Activated naive CD4-positive, alpha-beta T cell treated with anti-CD3 and anti-CD28 coated beads for 36 hours (primary cell): ENCODE measurements around the gene C8G. TPM values are rescaled to one million over a fixed set of nuclear protein-coding genes. Genes with fewer than 3 reads are reported as not detected.

ENCODE experiments used
- CTCF ChIA-PET: fragments of 350-600 bp; sonication (Branson Sonifier 250); formaldehyde crosslinking; loops from one replicate; lab custom pipeline; 2021; ENCODE audit warnings: antibody characterized with exemption; lab: Charles Lee
- DNase-seq: peaks from one replicate; pipeline ENCODE4 v3.0.0-alpha.2; 2020
- H3K27ac Mint-ChIP-seq: one replicate; pipeline ENCODE4 v1.8.0; 2021; ENCODE audit warnings: mild to moderate bottlenecking, mixed read lengths
- H3K27me3 Mint-ChIP-seq: one replicate; pipeline ENCODE4 v1.8.0; 2021; ENCODE audit warnings: low read depth, mixed read lengths
- H3K36me3 Mint-ChIP-seq: one replicate; pipeline ENCODE4 v1.8.0; 2021; ENCODE audit warnings: low read depth, mixed read lengths
- H3K4me1 Mint-ChIP-seq: one replicate; pipeline ENCODE4 v1.8.0; 2021; ENCODE audit warnings: low read depth, mixed read lengths
- H3K4me3 Mint-ChIP-seq: one replicate; pipeline ENCODE4 v1.8.0; 2021; ENCODE audit warnings: mild to moderate bottlenecking, moderate library complexity, mixed read lengths
- H3K9me3 Mint-ChIP-seq: one replicate; pipeline ENCODE4 v1.8.0; 2021; ENCODE audit warnings: mixed read lengths
- intact Hi-C: fragments of 100-400 bp; cut with micrococcal nuclease; formaldehyde crosslinking; loops from one replicate; pipeline ENCODE4 v1.15.1; 2023
- total RNA-seq, 2 experiments: library from RNA; stranded (reverse); gene quantifications; one replicate each; pipeline ENCODE4 v1.2.3, GENCODE V29; 2021

Gene C8G
- total RNA-seq, 2 experiments from 2014 or later = 0.83 TPM; not detected in 1

- no peaks in the 10 kb centered on the region for H3K9me3 Mint-ChIP-seq
- H3K4me1 Mint-ChIP-seq = peaks cover 14% of the 10 kb centered on the region
- DNase-seq = no peak
- no peaks in the 10 kb centered on the region for H3K27me3 Mint-ChIP-seq
- no peak overlapping the region for H3K27ac Mint-ChIP-seq
- intact Hi-C loops = no loop called here
- H3K4me3 Mint-ChIP-seq = no peak overlapping the region
- H3K36me3 Mint-ChIP-seq = peaks cover 33% of the 10 kb centered on the region
- CTCF ChIA-PET = interaction anchor here (1.1 kb wide), 1 partner anchor 12 kb away, joined by 3 read pairs; no protein-coding TSS in a partner anchor
Measured at GRCh38 chr9:136936645-136937170, 8.3 kb upstream of the C8G start.

DNA sequence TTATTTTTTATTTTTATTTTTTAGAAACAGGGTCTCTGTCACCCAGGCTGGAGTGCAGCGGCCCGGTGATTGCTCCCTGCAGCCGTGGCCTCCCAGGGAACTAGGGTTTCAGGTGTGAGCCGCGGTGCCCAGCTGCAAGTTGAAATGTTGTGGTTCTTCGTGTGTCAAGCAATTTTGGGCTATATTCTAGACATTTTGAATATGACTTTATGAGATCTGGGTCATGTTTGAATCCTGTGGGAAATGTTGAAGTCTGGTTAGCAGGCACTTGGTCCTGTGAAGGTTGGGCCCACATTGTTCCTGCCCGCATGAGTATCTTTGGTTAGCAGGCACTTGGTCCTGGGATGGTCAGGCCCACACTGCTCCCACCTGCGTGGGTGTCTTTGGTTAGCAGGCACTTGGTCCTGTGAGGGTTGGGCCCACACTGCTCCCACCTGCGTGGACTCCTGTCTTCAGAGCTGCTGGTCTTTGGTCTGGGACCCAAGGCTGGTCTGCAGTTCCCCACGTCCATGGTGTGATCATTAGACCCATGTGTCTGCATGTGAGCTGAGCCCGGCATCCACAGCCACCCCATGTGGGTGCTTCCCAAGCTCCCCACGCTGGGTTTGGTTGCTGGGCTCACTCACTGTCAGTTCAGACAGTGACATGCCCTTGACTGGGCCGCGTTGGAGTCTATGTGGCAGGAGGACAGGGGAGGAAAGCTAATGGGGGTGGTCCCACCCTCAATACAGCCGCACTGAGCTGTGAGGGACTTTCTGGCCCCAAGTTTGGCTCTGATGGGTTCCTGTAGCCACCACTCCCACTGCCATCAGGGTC is 7.6 kb upstream of the C8G start:
- Mint-ChIP-seq H3K36me3 (peaks cover 33% of the 10 kb centered on the region), H3K4me1 (peaks cover 9% of the 10 kb centered on the region), H3K27ac (no peak overlapping the region), H3K4me3 (no peak overlapping the region), H3K27me3 (no peaks in the 10 kb centered on the region), H3K9me3 (no peaks in the 10 kb centered on the region)
- intact Hi-C loops = no loop called here
- CTCF ChIA-PET = interaction anchor here (1.1 to 2.4 kb wide), 2 partner anchors 11 to 95 kb away, joined by 3 to 5 read pairs; partner anchors contain the start of gene AJM1
- no peak for DNase-seq

GRCh38 chr9:136939431-136939995 is 5.5 kb upstream of the C8G start:
- H3K4me1 Mint-ChIP-seq = peaks cover 5% of the 10 kb centered on the region
- no peaks in the 10 kb centered on the region for H3K27me3 Mint-ChIP-seq
- DNase-seq = no peak
- no peak overlapping the region for H3K4me3 Mint-ChIP-seq
- CTCF ChIA-PET = interaction anchor here (0.6 to 2.4 kb wide), 3 partner anchors 15 to 107 kb away, joined by 3 to 5 read pairs (median 3); partner anchors contain the start of gene AJM1
- peaks cover 31% of the 10 kb centered on the region for H3K36me3 Mint-ChIP-seq
- intact Hi-C loops = no loop called here
- peak overlapping the region; percentile 8 for H3K27ac Mint-ChIP-seq
- no peaks in the 10 kb centered on the region for H3K9me3 Mint-ChIP-seq

DNA sequence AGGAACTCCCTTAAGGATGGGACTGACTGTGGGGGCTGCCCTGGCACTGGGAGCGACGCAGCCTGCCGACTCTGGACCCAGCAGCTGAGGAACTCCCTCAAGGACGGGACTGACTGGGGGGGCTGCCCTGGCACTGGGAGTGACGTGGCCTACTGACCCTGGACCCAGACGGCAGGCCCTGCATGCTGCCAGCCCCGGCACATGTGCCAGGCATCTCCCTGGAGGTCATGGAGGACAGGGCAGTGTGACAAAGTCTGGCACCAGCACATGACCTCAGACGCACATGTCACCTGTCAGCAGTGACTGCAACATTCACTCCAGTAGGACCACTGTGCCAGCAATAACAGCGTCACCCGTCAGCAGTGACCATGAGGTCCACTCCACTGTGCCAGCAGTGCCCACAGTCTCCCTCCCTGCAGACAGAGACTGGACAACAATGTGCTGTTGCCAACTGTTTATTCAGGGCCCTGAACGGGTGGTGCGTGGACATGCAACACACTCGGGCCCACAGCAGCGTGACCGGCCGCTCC is 5.0 kb upstream of the C8G start:
- intact Hi-C loops = no loop called here
- Mint-ChIP-seq H3K4me3 (no peak overlapping the region), H3K36me3 (peaks cover 29% of the 10 kb centered on the region), H3K27ac (no peak overlapping the region), H3K9me3 (no peaks in the 10 kb centered on the region), H3K27me3 (no peaks in the 10 kb centered on the region), H3K4me1 (peaks cover 9% of the 10 kb centered on the region)
- CTCF ChIA-PET = interaction anchor here (2.4 kb wide), 1 partner anchor 98 kb away, joined by 5 read pairs; the partner anchor contains the start of gene AJM1
- no peak for DNase-seq

DNA sequence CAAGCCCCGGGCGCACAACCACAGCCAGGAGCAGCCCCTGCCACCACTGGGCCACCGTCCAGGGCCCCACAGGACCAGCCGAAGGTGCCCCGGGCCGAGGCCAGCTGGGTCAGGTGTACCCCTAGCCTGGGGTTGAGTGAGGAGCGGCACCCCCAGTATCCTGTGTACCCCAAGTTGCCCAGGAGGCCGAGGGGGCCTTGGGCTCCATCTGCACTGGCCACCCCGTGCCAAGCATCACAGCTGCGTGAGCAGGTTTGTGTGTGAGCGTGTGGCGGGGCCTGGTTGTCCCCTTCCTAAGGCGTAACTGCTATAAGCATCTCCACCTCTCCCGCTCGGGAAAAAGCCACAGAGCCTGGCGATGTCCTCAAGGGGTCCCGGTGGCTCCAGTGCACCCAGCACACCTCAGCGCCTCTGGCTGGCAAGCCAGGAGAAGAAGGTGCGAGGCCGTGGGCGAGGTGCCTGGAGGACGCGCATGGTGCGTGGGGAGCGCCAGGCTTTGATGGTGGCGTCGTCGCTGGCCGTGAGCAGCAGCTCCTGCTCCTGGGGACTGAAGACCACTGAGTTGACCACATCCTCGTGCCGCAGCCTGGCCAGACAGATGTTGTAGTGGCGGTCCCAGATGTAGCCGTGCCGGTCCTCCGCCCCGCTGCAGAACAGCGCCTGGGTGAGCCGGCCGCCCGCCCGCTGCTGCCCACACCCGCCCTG is 4.4 kb upstream of the C8G start:
- DNase-seq = no peak
- Mint-ChIP-seq H3K36me3 (peaks cover 29% of the 10 kb centered on the region), H3K4me3 (no peak overlapping the region), H3K9me3 (no peaks in the 10 kb centered on the region), H3K4me1 (peaks cover 9% of the 10 kb centered on the region), H3K27ac (no peak overlapping the region), H3K27me3 (no peaks in the 10 kb centered on the region)
- intact Hi-C loops = no loop called here
- CTCF ChIA-PET = no interaction called here

DNA sequence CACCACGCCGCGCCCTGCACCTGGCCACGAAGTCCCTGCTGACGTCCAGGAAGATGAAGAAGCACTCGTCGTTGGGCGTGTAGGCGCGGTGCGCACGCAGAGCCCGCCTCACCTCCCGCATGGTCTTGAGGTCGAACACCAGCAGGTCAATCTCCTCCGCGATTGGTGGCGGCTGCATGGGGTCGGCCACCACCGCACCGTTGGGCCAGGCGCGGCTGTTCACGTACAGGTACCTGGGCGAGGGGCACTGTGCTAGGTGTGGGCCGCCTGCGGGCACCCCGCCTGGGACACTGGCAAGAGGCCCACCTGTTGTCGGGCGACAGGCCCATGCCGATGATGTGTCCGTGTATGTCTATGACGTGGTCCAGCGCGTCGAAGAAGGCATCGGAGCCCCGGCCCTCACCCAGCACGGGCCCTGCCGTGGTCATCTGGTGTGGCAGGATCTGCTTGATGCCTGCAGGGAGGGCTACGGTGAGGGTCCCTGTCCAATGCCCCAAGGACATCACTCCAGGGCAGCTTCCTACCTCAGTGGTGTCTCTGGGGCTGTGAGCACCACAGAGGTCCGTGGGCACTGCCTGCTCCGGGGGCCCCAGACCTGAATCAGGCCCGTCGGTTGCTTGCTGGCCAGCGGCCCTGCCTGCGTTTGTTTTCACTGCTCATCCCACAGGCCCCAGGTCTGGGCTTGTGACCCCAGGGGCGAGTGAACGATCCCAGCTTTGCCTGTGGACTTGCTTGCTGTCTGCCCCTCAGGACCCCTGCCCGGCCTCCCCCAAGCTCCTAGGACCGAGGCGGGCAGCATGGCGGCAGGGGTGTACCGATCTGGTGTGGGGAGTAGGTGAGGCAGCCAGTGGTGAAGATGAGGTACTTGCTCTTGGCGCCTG is 3.6 kb upstream of the C8G start:
- DNase-seq = no peak

GRCh38 chr9:136942112-136942880 is 2.7 kb upstream of the C8G start:
- CTCF ChIA-PET = no interaction called here
- peaks cover 20% of the 10 kb centered on the region for H3K36me3 Mint-ChIP-seq
- no peak overlapping the region for H3K27ac Mint-ChIP-seq
- H3K4me3 Mint-ChIP-seq = peak overlapping the region; percentile 59
- peaks cover 9% of the 10 kb centered on the region for H3K4me1 Mint-ChIP-seq
- H3K9me3 Mint-ChIP-seq = no peaks in the 10 kb centered on the region
- DNase-seq = no peak
- H3K27me3 Mint-ChIP-seq = no peaks in the 10 kb centered on the region
- intact Hi-C loops = no loop called here

More for the DNA sequence above, 3.6 kb upstream of the C8G start:
- H3K27me3 Mint-ChIP-seq = no peaks in the 10 kb centered on the region
- H3K9me3 Mint-ChIP-seq = no peaks in the 10 kb centered on the region
- no peak overlapping the region for H3K4me3 Mint-ChIP-seq
- intact Hi-C loops = no loop called here
- H3K36me3 Mint-ChIP-seq = peaks cover 26% of the 10 kb centered on the region
- H3K4me1 Mint-ChIP-seq = peaks cover 9% of the 10 kb centered on the region
- no peak overlapping the region for H3K27ac Mint-ChIP-seq
- CTCF ChIA-PET = no interaction called here

GRCh38 chr9:136942881-136943230 is 2.2 kb upstream of the C8G start:
- H3K4me1 Mint-ChIP-seq = peaks cover 9% of the 10 kb centered on the region
- no peaks in the 10 kb centered on the region for H3K9me3 Mint-ChIP-seq
- no peak overlapping the region for H3K27ac Mint-ChIP-seq
- CTCF ChIA-PET = no interaction called here
- DNase-seq = no peak
- H3K27me3 Mint-ChIP-seq = no peaks in the 10 kb centered on the region
- peak overlapping the region; percentile 59 for H3K4me3 Mint-ChIP-seq
- H3K36me3 Mint-ChIP-seq = peaks cover 20% of the 10 kb centered on the region
- intact Hi-C loops = loop anchor here (1.0 kb wide), 1 partner anchor 41 kb away; no protein-coding TSS in a partner anchor

DNA sequence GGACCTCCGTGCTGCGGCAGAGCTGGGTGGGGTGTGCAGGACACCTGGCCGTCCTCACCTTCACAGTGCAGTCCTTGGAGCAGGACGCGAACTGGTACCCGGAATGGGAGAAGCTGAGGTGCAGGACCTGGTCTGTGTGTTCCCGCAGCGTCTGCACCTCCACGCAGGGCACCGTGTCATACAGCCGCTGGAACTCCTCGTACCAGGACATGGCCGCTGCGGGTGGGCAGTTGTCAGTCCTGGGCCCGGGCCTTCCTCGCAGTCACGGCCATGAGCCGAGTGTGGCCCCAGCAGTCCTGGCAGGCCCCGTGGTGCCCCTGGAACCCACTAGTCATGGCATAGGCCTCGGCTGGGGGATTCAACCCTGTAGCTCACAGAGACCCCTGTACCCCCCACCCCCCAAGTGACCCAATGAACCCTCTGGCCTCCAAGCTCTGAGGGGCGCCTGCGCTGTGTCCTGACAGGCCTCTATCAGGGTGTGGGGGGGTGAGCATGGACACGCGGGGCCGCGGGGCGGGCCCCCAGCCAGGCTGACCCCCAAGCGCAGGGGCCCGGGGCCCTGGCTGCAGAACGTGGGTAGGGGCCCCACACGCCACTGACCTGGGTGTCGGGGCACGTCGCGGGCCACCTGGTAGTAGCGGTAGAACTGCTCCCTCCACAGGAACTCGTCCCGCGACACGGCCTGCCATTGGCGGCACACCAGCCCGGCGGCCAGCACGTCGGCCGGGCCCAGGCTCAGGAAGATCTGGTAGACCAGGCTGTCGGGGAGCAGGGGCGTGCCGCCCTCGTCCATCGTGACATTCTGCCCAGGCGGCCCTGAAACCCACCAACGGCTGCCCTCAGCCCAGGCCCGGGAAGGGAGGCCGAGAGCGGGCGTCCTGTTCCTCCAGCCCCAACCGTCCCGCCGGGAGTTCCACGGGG is 1.5 kb upstream of the C8G start:
- intact Hi-C loops = loop anchor here (1.0 to 2.0 kb wide), 5 partner anchors 41 to 153 kb away; partner anchors contain the start of genes AJM1, MAN1B1 and TMEM141
- Mint-ChIP-seq H3K4me1 (peaks cover 9% of the 10 kb centered on the region), H3K27me3 (no peaks in the 10 kb centered on the region), H3K4me3 (peak overlapping the region; percentile 77), H3K27ac (peak overlapping the region; percentile 74), H3K36me3 (peaks cover 18% of the 10 kb centered on the region), H3K9me3 (no peaks in the 10 kb centered on the region)
- DNase-seq = peak; percentile 57
- CTCF ChIA-PET = interaction anchor here (0.9 kb wide), 1 partner anchor 56 kb away, joined by 3 read pairs; no protein-coding TSS in a partner anchor

DNA sequence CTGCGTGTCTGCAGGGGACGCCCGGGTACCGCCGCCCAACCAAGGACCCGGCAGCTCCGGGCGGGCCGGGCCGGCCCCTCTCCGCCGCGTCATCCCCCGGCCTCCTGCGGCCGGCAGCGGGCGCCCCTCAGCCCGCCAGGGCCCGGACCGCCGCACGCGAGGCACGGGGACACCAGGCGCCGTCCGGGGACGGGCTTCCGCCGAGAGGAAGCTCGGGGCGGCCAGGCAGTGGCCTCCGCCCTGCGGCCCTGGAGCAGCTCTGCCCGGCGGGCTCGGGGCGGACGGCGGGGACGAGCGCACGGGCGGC is 878 bp upstream of the C8G start:
- H3K36me3 Mint-ChIP-seq = peaks cover 14% of the 10 kb centered on the region
- DNase-seq = no peak
- H3K4me3 Mint-ChIP-seq = peak overlapping the region; percentile 77
- no peaks in the 10 kb centered on the region for H3K9me3 Mint-ChIP-seq
- H3K4me1 Mint-ChIP-seq = peaks cover 9% of the 10 kb centered on the region
- CTCF ChIA-PET = interaction anchor here (0.8 to 0.9 kb wide), 2 partner anchors 57 to 101 kb away, joined by 3 read pairs; no protein-coding TSS in a partner anchor
- no peaks in the 10 kb centered on the region for H3K27me3 Mint-ChIP-seq
- intact Hi-C loops = loop anchor here (1.0 to 2.0 kb wide), 4 partner anchors 62 to 153 kb away; partner anchors contain the start of genes AJM1, MAN1B1 and TMEM141
- peak overlapping the region; percentile 74 for H3K27ac Mint-ChIP-seq
